HUES48 (cell line): ENCODE data around the gene CDKL2.
A peak's percentile ranks its signal among the peaks of the same experiment; 100 is the strongest.
"Not testable (repeated sequence)": the region's sequence is repeated elsewhere in the genome, so short reads cannot be mapped to it uniquely, and the experiment has no call there.

Experiments used
- H3K27ac ChIP-seq: one replicate; pipeline ENCODE4 v1.7.0; 2013; ENCODE audit warnings: low read depth, low read length, inconsistent platforms
- H3K27me3 ChIP-seq: 2 replicates; pipeline ENCODE4 v1.6.1; 2013; ENCODE audit warnings: mild to moderate bottlenecking, low read length; ENCODE audit not compliant: control insufficient read depth, insufficient read depth
- H3K36me3 ChIP-seq: 2 replicates; pipeline ENCODE4 v1.6.1; 2013; ENCODE audit warnings: low read length; ENCODE audit not compliant: control insufficient read depth, insufficient read depth
- H3K4me1 ChIP-seq: 2 replicates; pipeline ENCODE4 v1.6.1; 2013; ENCODE audit warnings: mild to moderate bottlenecking, low read length; ENCODE audit not compliant: control insufficient read depth, insufficient read depth
- H3K4me3 ChIP-seq: 2 replicates; pipeline ENCODE4 v1.5.1; 2013; ENCODE audit warnings: mild to moderate bottlenecking, low read depth, low read length
- H3K9ac ChIP-seq: 2 replicates; pipeline ENCODE4 v1.6.1; 2013; ENCODE audit warnings: mild to moderate bottlenecking, low read depth, low read length, moderate library complexity
- H3K9me3 ChIP-seq: 2 replicates; pipeline ENCODE4 v1.6.1; 2013; ENCODE audit warnings: low read length; ENCODE audit not compliant: control insufficient read depth, insufficient read depth

Gene CDKL2

DNA sequence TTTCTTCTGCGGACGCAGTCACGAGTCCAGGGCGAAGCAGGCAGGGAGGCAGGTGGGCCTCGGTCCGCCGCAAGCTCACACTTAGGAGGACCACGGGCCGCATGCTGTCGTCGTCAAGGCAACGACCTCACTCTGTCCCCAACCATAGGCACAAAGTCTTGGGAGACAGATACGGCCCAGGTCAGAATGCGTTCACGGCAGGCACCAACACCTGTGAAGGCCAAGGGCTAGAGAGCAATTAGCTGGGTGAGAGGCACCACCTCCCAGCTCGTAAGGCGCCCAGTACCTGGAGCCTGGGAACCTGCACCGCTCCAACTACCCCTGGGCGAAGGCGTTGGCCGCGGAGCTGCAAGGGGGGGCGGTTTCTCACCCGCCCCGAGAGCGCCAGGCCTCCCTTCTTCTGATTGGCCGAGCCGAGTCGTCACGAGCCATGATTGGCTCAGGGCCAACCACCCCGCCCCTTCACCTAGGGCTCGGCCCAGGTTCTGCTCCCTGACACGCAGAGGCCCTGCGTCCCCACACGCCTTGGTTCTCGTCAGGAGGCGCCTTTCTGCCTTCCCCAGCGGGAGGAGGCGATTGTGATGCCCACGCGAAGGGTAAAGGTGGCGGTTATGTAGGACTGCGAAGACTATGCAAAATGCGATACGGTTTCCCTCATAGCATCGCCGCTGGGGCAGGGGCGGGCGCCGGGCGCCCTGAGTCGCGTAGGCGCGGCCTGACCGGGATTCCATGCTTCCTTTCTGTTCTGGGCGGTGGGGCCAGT is at the start of gene CDKL2:
TSS of gene CDKL2 (minus strand) at position 355 of the 763 bp plus-strand sequence. CDS start 4,540 bp downstream, outside the sequence.
- H3K4me1 ChIP-seq = no peaks in the 10 kb centered on the region
- H3K9me3 ChIP-seq = no peaks in the 10 kb centered on the region
- no peaks in the 10 kb centered on the region for H3K36me3 ChIP-seq
- H3K27ac ChIP-seq = no peak within 1 kb of the TSS
- H3K27me3 ChIP-seq = 0 out of 2 replicates have a peak, but pooled peaks cover 3% of the 10 kb centered on the region
- H3K9ac ChIP-seq = peak within 1 kb of the TSS; percentile 9
- H3K4me3 ChIP-seq = peak within 1 kb of the TSS; percentile 75

DNA sequence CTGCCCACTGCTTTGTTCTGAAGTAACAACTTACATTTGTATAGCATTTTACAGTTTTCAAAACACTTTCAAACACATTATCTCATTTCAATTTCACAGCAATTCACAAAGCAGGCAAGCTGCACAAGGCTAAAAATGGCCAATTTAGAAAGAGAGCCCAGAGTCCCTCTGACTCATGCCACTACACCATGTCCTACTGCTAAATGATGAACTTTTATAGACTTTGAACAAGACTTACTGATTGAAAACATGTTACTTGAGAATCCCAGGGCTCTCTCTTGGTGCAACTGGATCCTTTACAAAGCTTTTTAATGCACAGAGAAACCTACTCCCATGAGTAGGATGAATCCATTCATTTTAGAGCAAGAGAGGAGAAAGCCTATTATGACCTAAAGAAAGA is 48.6 kb upstream of the CDKL2 start:
- H3K4me3 ChIP-seq = no peak overlapping the region
- H3K27me3 ChIP-seq = no peaks in the 10 kb centered on the region
- peaks cover 5% of the 10 kb centered on the region for H3K4me1 ChIP-seq
- no peak overlapping the region for H3K27ac ChIP-seq
- peaks cover 26% of the 10 kb centered on the region for H3K36me3 ChIP-seq
- no peaks in the 10 kb centered on the region for H3K9me3 ChIP-seq
- H3K9ac ChIP-seq = no peak overlapping the region

DNA sequence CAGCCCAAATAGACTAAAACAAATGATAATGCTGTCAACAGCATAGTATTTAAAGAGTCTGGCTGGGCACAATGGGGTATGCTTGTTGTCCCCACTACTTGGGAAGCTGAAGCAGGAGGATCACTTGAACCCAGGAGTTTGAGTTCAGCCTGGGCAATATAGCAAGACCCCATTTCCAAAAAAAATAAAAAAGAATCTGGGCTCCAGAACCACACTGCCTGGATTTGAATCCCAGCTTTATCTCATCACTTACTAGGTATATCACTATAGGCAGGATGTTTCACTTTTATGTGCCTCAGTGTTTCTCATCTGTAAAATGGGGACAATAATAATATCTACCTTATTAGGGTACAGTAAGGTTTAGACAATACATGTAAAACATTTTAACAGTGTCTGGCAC is 48.1 kb upstream of the CDKL2 start:
- Histone ChIP-seq H3K9ac (no peak overlapping the region), H3K4me3 (no peak overlapping the region), H3K9me3 (no peaks in the 10 kb centered on the region), H3K27me3 (no peaks in the 10 kb centered on the region), H3K4me1 (peaks cover 9% of the 10 kb centered on the region), H3K36me3 (peaks cover 26% of the 10 kb centered on the region), H3K27ac (no peak overlapping the region)

DNA sequence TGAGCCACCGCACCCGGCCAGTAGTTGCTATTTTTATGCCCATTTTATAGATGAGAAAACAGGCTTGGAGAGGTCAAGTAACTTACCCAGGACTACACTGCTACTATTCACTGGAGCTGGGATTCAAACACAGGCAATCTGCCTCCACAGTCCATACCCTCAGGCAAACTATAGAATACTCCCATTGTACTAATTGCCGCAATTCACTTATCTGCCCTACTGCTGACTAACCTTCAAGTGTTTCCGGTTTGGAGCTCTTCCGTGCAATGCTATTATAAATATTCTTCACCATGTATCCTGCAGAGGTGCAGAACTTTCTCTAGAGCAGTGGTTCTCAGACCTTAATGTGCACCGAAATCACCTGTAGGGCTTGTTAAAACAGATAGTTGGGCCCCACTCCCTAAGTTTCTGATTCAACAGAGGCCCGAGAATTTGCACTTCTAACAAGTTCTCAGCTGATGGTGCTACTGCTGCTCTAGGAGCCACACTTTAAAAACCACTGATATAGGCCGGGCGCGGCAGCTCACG is 44.7 kb upstream of the CDKL2 start:
- Histone ChIP-seq H3K4me1 (peaks cover 17% of the 10 kb centered on the region), H3K9me3 (no peaks in the 10 kb centered on the region), H3K4me3 (no peak overlapping the region), H3K27ac (peak overlapping the region; percentile 36), H3K9ac (no peak overlapping the region), H3K36me3 (peaks cover 20% of the 10 kb centered on the region), H3K27me3 (no peaks in the 10 kb centered on the region)

DNA sequence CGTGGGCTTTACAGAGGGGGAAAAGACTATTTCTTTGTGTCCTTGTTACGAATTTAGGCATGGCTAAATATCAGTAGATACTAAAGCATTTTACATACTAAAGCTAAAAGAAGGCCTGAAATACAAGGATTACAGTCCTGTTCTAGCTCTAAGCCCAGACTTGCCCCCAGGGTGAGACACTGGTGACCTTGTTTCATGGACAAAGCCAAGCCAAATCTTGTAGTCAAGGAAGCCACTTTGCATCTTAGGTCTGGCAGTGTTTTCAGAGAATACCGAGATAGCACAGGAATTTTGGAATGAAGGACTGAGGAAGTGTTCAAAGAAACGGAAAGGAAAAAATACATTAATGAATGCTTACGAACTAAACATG is 43.6 kb upstream of the CDKL2 start:
- Histone ChIP-seq H3K9me3 (no peaks in the 10 kb centered on the region), H3K4me1 (peaks cover 28% of the 10 kb centered on the region), H3K27me3 (no peaks in the 10 kb centered on the region), H3K36me3 (peaks cover 13% of the 10 kb centered on the region), H3K27ac (peak overlapping the region; percentile 97), H3K9ac (peak overlapping the region; percentile 83), H3K4me3 (peak overlapping the region; percentile 81)

DNA sequence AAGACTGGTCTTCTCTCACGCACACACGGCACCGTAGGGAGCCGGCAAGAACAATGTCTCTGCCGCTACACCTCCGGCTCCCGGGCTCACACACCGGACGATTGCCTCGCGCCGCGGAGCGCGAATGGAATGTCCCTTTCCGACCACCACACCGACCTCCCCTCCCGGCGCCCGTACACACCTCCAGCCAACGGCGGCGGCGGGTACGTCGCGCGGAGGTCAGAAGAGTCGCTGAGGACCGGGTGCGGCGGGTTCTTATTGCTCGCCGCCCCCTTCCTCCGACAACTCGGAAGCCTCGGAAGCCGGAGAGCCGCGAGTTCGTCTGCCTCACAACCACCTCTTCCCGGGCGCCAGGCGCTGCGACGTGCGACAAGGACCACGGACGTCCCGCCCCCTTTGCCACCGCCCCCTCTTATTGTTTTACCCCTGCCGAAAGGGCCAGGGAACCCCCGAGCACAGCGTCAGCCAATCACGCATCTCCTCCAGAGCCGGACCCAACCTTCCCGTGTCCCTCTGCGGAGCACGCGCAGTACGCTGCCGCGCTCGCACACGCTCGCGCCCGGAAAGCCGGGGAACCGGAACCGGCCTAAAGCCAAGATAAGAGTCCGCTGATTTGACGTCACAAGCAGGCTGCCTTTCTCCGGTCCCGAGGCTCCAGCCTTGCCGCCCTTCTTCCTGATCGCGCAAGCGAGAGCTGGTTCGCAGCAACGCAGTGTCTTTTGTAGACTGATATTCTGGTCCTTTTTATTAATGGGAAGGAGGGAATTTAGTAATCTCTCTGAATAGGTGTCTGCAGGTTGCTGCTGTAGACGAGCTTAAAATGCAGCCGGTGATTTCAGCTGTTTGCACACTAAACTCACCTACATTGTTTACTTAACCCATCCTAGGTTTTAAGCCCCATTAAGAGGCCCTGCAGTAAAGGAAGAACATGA is 43.0 kb upstream of the CDKL2 start, which contains the start of gene G3BP2:
TSS of gene G3BP2 (minus strand) at position 385 of the 932 bp plus-strand sequence. CDS start 11,386 bp downstream, outside the sequence.
- Histone ChIP-seq H3K27me3 (no peaks in the 10 kb centered on the region), H3K9me3 (no peaks in the 10 kb centered on the region), H3K4me3 (peak within 1 kb of the TSS; percentile 81), H3K9ac (peak within 1 kb of the TSS; percentile 88), H3K36me3 (peaks cover 6% of the 10 kb centered on the region; the same call in 1 of the 2 replicates), H3K27ac (peak within 1 kb of the TSS; percentile 97), H3K4me1 (peaks cover 34% of the 10 kb centered on the region)

DNA sequence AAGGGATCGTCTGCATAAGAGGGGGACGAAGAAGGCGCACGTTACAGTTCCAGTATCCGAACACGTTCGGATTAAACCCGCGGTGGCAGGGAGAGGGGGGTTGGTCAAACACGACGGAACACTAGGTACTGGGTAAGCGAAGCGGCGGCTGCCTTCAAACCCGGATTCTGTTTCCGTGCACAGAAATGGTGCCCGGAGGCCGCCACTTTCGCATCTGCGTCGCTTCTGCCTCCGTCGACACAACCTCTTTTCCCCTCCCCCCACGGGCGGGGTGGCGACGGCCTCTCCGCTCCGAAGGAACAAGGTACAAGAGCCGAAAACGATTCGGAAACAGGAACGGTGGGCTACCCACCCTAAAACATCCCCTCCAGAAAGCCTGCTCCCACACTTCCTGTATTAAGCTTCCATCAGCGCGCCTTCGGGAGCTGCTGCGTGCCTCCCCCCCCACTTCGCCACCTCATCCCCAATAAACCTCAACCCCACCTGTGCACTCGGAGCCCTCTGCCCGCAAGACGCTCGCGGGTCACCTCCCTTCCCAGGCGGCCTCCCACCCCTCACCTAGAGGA is 42.2 kb upstream of the CDKL2 start:
- no peaks in the 10 kb centered on the region for H3K27me3 ChIP-seq
- H3K9me3 ChIP-seq = no peaks in the 10 kb centered on the region
- peak overlapping the region; percentile 88 for H3K9ac ChIP-seq
- peak overlapping the region; percentile 81 for H3K4me3 ChIP-seq
- peak overlapping the region; percentile 97 for H3K27ac ChIP-seq
- peaks cover 4% of the 10 kb centered on the region; the same call in 1 of the 2 replicates for H3K36me3 ChIP-seq
- H3K4me1 ChIP-seq = peaks cover 41% of the 10 kb centered on the region

DNA sequence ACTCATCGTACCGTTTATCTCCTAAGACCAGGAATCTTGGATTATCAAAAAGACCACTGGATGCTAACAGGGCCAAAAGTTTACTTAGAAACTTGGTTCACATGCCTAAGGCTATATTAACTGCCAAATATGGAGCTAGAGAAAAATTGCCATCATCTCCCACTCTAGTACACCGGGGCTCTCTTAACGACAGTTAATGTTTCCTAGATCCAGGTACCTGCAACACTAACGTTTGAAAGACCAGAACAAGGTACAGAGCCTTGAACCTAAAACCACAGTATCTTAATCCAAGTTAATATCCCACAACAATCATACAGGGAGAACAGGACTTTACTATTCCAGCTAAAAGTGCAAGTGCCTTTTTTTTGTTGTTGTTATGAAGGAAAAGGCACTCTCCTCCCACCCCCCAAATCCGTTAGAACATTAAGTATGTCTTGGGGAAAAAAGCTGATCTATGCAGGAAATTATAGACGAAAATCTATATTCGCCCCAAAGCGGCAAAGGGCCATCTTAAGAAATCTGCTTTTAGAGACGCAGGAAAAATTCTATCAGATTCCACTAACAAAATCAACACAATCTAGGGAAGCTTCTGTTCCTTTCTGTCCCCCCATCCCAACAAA is 41.6 kb upstream of the CDKL2 start:
- Histone ChIP-seq H3K27me3 (no peaks in the 10 kb centered on the region), H3K4me3 (peak overlapping the region; percentile 81), H3K36me3 (peaks cover 8% of the 10 kb centered on the region; the same call in 1 of the 2 replicates), H3K9ac (peak overlapping the region; percentile 88), H3K4me1 (peaks cover 44% of the 10 kb centered on the region), H3K27ac (peak overlapping the region; percentile 97), H3K9me3 (no peaks in the 10 kb centered on the region)

DNA sequence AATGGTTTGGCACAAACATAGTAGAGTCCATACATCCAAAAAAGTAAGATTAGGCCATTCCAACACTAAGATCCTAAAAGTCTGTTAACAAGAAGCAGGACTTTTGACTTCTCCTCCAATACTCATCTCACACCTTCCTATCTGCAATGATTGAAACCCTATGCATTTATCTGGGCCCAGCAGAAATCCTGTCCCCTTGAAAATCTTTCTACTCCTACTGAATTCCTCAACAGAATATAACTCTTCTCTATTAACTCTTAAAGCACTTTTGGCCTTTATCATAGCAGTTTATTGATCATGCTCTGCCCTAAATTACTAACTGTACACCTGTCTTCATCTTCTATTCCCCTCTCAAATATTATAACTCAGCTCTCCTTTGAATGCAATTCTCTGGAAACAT is 38.3 kb upstream of the CDKL2 start:
- H3K4me3 ChIP-seq = peak overlapping the region; percentile 25; the same call in 1 of the 2 replicates
- no peaks in the 10 kb centered on the region for H3K27me3 ChIP-seq
- no peak overlapping the region for H3K27ac ChIP-seq
- H3K4me1 ChIP-seq = peaks cover 52% of the 10 kb centered on the region
- H3K9me3 ChIP-seq = no peaks in the 10 kb centered on the region
- H3K9ac ChIP-seq = no peak overlapping the region
- H3K36me3 ChIP-seq = peaks cover 8% of the 10 kb centered on the region; the same call in 1 of the 2 replicates

DNA sequence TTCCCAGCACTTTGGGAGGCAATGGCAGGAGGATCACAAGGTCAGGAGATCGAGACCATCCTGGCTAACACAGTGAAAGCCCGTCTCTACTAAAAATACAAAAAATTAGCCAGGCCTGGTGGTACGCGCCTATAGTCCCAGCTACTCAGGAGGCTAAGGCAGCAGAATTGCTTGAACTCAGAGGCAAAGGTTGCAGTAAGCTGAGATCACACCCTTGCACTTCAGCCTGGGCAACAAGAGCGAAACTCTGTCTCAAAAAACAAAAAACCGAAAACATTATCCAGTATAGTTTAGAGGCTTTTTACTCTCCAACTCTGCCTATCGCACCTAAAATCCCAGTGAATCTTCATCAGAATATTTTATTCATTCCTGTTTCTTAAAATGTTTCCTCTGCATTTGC is 37.3 kb upstream of the CDKL2 start:
- H3K27me3 ChIP-seq, H3K9ac ChIP-seq, H3K9me3 ChIP-seq: not testable (repeated sequence)
- peaks cover 52% of the 10 kb centered on the region for H3K4me1 ChIP-seq
- peak overlapping the region; percentile 43 for H3K27ac ChIP-seq
- H3K4me3 ChIP-seq = peak overlapping the region; percentile 25; the same call in 1 of the 2 replicates
- peaks cover 14% of the 10 kb centered on the region for H3K36me3 ChIP-seq
